Stimulated activated CD8-positive, alpha-beta memory T cell treated with anti-CD3 and anti-CD28 coated beads, Interleukin-7, amount 100 ng/mL, for 48 hours (primary cell): ENCODE results near the gene KDM4B.

Source experiments
- DNase-seq, 2 donors: peaks; one replicate each; pipeline ENCODE4 v3.0.0-alpha.2; 2020; ENCODE audit warnings: low read depth in 1 of 2; ENCODE audit errors: extremely low read depth in 1 of 2

KDM4B gene

GRCh38 chr19:5103061-5103701 is 134.3 kb downstream of the KDM4B start:
- DNase-seq, result no peak

- no peak for DNase-seq
Observed at GRCh38 chr19:5103812-5104410, 135.0 kb downstream of the KDM4B start.

- no peak for DNase-seq
Observed at GRCh38 chr19:5104871-5105351, 136.0 kb downstream of the KDM4B start.

- DNase-seq, result no peak
Observed at GRCh38 chr19:5106191-5106726, 137.3 kb downstream of the KDM4B start.

- no peak for DNase-seq
Observed at GRCh38 chr19:5106971-5107370, 138.1 kb downstream of the KDM4B start.

GRCh38 chr19:5107432-5108122 is 138.7 kb downstream of the KDM4B start:
- DNase-seq, result no peak

GRCh38 chr19:5108123-5108596 is 139.2 kb downstream of the KDM4B start:
- no peak for DNase-seq

GRCh38 chr19:5108866-5109265 is 140.0 kb downstream of the KDM4B start:
- no peak for DNase-seq

GRCh38 chr19:5109560-5109959 is 140.6 kb downstream of the KDM4B start:
- DNase-seq, result no peak

GRCh38 chr19:5110546-5110945 is 141.6 kb downstream of the KDM4B start:
- no peak for DNase-seq

- no peak for DNase-seq
Observed at GRCh38 chr19:5111051-5111450, 142.1 kb downstream of the KDM4B start.

GRCh38 chr19:5112175-5112574 is 143.3 kb downstream of the KDM4B start:
- no peak for DNase-seq

- no peak for DNase-seq
Observed at GRCh38 chr19:5112681-5113575, 144.0 kb downstream of the KDM4B start.

GRCh38 chr19:5113633-5114586 is 145.0 kb downstream of the KDM4B start:
- DNase-seq, result no peak

- no peak for DNase-seq
Observed at GRCh38 chr19:5114727-5115126, 145.8 kb downstream of the KDM4B start.

- DNase-seq, result no peak
Observed at GRCh38 chr19:5115351-5115750, 146.4 kb downstream of the KDM4B start.

GRCh38 chr19:5115771-5116202 is 146.9 kb downstream of the KDM4B start:
- DNase-seq, result no peak

GRCh38 chr19:5116292-5116691 is 147.4 kb downstream of the KDM4B start:
- no peak for DNase-seq

- no peak for DNase-seq
Observed at GRCh38 chr19:5117421-5117820, 148.5 kb downstream of the KDM4B start.

GRCh38 chr19:5118026-5118425 is 149.1 kb downstream of the KDM4B start:
- no peak for DNase-seq
